KMS-11 (cell line): ENCODE results near the gene SEMA4F.

Experiments used
- H2AFZ ChIP-seq: fragments of 200-600 bp; sonication (generic); 2 replicates; pipeline ENCODE4 v1.6.1; 2016; ENCODE audit warnings: antibody characterized with exemption, mixed run types, low read depth
- H3K27ac ChIP-seq: fragments of 200-600 bp; sonication (generic); 2 replicates; pipeline ENCODE4 v1.6.1; 2016; ENCODE audit warnings: mild to moderate bottlenecking, mixed run types
- H3K27me3 ChIP-seq: fragments of 200-600 bp; sonication (generic); 2 replicates; pipeline ENCODE4 v1.6.1; 2017; ENCODE audit warnings: mild to moderate bottlenecking, low read depth, mixed run types, moderate library complexity; ENCODE audit not compliant: insufficient read depth
- H3K36me3 ChIP-seq: fragments of 200-600 bp; sonication (generic); 2 replicates; pipeline ENCODE4 v1.6.1; 2017; ENCODE audit warnings: mild to moderate bottlenecking, mixed run types; ENCODE audit not compliant: insufficient read depth
- H3K4me1 ChIP-seq: fragments of 200-600 bp; sonication (generic); 2 replicates; pipeline ENCODE4 v1.6.1; 2016; ENCODE audit warnings: mild to moderate bottlenecking, low read depth, mixed run types; ENCODE audit not compliant: poor library complexity, severe bottlenecking
- H3K4me2 ChIP-seq: fragments of 200-600 bp; sonication (generic); 2 replicates; pipeline ENCODE4 v1.7.0; 2016; ENCODE audit warnings: mild to moderate bottlenecking, mixed run types
- H3K4me3 ChIP-seq: fragments of 200-600 bp; sonication (generic); IDR thresholded peaks from 2 replicates; pipeline ENCODE4 v1.6.1; 2017; ENCODE audit warnings: low read depth, low read length, mixed read lengths; ENCODE audit not compliant: insufficient read depth
- H3K79me2 ChIP-seq: fragments of 200-600 bp; sonication (generic); 2 replicates; pipeline ENCODE4 v1.6.1; 2016; ENCODE audit warnings: low read depth, mixed run types; ENCODE audit not compliant: insufficient read depth
- H3K9ac ChIP-seq: fragments of 200-600 bp; sonication (generic); 2 replicates; pipeline ENCODE4 v1.6.1; 2016; ENCODE audit warnings: mild to moderate bottlenecking, mixed run types
- H4K20me1 ChIP-seq: fragments of 200-600 bp; sonication (generic); 2 replicates; pipeline ENCODE4 v1.6.1; 2016; ENCODE audit warnings: mild to moderate bottlenecking, mixed run types; ENCODE audit not compliant: insufficient read depth
- CTCF ChIP-seq: fragments of 200-600 bp; sonication (generic); conservative IDR thresholded peaks from 2 replicates; pipeline ENCODE4 v1.6.1; 2017; ENCODE audit warnings: low read depth, mild to moderate bottlenecking, antibody characterized with exemption, low read length, moderate library complexity, mixed read lengths

Gene SEMA4F

GRCh38 chr2:74632209-74632938 lies 21.7 kb upstream of the SEMA4F start:
- Histone ChIP-seq H2AFZ (no peak overlapping the region), H3K4me3 (no peak overlapping the region), H3K9ac (no peak overlapping the region), H3K4me2 (no peak overlapping the region), H4K20me1 (no peaks in the 10 kb centered on the region), H3K4me1 (no peaks in the 10 kb centered on the region), H3K27ac (no peak overlapping the region), H3K79me2 (no peaks in the 10 kb centered on the region), H3K36me3 (no peaks in the 10 kb centered on the region), H3K27me3 (no peaks in the 10 kb centered on the region)
- no peak for TF ChIP-seq CTCF

DNA sequence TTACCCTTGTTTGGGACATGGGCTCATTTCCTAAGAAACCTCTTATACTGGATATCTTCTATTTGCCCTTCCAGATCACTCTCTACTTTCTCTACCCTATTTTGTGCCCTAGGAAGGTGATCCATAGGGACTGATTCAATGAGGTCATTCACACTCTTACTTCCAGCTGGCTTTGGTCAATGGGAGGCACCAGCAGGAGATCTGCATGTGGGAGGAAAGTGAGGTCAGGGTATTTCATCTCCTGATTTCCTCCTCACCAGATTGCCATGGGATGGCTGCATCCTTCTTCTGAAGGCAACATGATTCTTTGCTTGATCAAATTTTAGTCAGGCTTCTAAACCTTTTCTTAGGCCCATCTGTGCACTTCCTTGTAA lies 21.1 kb upstream of the SEMA4F start:
- Histone ChIP-seq H3K4me3 (no peak overlapping the region), H3K27ac (no peak overlapping the region), H4K20me1 (no peaks in the 10 kb centered on the region), H3K4me2 (no peak overlapping the region), H3K9ac (no peak overlapping the region), H3K79me2 (no peaks in the 10 kb centered on the region), H3K36me3 (no peaks in the 10 kb centered on the region), H3K27me3 (no peaks in the 10 kb centered on the region), H2AFZ (no peak overlapping the region), H3K4me1 (no peaks in the 10 kb centered on the region)
- TF ChIP-seq CTCF = no peak

- Histone ChIP-seq H3K9ac (no peak overlapping the region), H3K4me2 (no peak overlapping the region)
Observed at GRCh38 chr2:74639550-74639949, 14.5 kb upstream of the SEMA4F start.

DNA sequence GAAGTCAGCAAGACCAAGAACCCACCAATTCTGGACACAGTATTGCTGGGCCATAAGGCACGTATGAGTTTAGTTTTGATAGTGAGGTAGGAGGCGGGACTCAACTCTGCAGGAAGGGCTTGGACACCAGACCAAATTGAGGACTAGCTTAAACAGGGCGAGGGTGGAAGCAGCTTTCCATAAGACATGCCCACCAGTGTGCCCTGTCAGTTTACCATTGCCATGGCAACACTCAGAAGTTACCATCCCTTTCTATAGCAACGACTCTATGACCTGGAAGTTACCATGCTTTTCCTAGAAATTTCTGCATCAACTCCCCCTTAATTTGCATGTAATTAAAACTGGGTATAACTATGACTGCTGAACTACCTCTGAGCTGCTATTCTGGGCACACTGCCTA lies 8.7 kb upstream of the SEMA4F start:
- Histone ChIP-seq H3K4me2 (no peak overlapping the region), H3K36me3 (no peaks in the 10 kb centered on the region), H3K27me3 (no peaks in the 10 kb centered on the region), H4K20me1 (no peaks in the 10 kb centered on the region), H2AFZ (no peak overlapping the region), H3K79me2 (no peaks in the 10 kb centered on the region), H3K4me3 (no peak overlapping the region), H3K4me1 (no peaks in the 10 kb centered on the region), H3K27ac (no peak overlapping the region), H3K9ac (no peak overlapping the region)
- no peak for TF ChIP-seq CTCF

More at GRCh38 chr2:74639550-74639949, 14.5 kb upstream of the SEMA4F start:
- H3K4me3 ChIP-seq = no peak overlapping the region
- no peak overlapping the region for H2AFZ ChIP-seq
- no peaks in the 10 kb centered on the region for H3K36me3 ChIP-seq
- no peak overlapping the region for H3K27ac ChIP-seq
- no peaks in the 10 kb centered on the region for H4K20me1 ChIP-seq
- no peaks in the 10 kb centered on the region for H3K79me2 ChIP-seq
- no peaks in the 10 kb centered on the region for H3K4me1 ChIP-seq
- no peak for TF ChIP-seq CTCF
- no peaks in the 10 kb centered on the region for H3K27me3 ChIP-seq
